Raji (cell line): ENCODE data around the gene SESN1.

ENCODE experiments used
- POLR2A ChIP-seq: IDR thresholded peaks from 2 replicates; pipeline ENCODE4 v1.6.1; 2011; ENCODE audit warnings: low read depth, low read length, control low read depth; ENCODE audit not compliant: insufficient read depth

SESN1 gene

GRCh38 chr6:108968325-108969316, 126.0 kb downstream of the SESN1 start:
- no peak for TF ChIP-seq POLR2A

GRCh38 chr6:108966855-108967755, 127.5 kb downstream of the SESN1 start:
- no peak for TF ChIP-seq POLR2A

DNA sequence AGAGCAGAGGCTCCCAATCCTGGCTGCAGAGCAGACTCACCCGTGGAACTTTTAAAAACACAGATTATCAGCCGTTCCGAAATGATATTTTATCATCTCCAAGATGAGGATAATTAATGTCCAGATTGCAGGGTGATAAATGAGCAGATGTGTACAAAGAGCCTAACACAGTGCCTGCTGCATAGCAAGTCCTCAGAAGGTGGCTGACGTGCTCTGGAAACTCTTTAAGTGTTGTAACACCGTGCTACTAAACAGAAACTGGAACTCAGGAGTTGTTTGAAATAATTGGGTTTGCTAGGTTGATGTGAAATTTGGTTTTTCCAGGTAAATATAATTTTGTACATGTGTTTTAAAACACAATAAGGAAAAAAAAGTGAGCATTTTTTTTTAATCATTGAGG, 128.4 kb downstream of the SESN1 start:
- TF ChIP-seq POLR2A: no peak

GRCh38 chr6:108961985-108962384, 132.7 kb downstream of the SESN1 start:
- no peak for TF ChIP-seq POLR2A

DNA sequence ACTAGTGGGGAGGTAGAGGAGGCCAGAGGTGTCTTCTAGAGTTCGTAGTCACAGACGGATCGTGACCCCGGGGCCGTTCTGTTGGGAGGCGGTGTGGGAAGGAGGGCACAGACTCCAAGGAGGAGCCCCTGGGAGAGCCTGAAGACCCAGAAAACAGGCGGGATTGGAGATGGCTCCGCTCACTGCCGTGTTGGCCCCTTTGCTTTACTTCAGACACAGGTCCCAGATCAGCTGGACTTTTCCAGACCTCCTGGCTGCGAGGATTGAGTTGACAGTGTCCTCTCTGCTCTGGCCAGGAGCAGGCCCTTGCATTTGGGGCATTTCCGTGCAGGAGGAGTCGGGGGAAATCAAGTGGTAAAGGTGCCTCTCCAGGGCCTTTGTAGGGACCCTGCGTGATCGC, 133.6 kb downstream of the SESN1 start:
- no peak for TF ChIP-seq POLR2A

- no peak for TF ChIP-seq POLR2A
Observed at GRCh38 chr6:108960601-108961000, 134.0 kb downstream of the SESN1 start.

DNA sequence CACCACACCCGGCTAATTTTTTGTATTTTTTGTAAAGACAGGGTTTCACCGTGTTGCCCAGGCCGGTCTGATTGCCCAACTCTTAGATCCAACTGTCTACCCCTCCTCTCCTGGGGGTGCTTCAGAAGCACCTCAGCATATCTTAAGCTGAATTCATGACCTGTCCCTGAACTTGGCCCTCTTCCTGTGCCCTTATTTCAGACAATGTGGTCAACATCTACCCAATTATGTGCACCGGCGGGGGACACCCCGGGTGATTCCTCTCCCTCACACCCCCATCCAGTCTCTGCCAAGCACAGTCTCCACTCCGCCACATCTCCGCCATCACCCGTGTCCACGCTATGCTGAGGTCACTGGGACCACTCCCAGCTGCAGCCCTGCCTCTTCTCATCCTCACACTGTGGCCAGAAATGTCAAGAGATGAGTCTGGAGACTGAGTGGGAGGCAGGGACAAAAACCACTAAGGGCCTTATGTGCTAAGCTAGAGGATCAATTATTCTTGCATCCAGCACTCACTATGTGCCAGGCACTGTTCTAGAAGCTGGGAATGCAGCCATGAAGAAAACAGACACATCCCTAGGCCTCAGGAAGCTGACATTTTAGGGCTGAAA, 134.6 kb downstream of the SESN1 start:
- no peak for TF ChIP-seq POLR2A

DNA sequence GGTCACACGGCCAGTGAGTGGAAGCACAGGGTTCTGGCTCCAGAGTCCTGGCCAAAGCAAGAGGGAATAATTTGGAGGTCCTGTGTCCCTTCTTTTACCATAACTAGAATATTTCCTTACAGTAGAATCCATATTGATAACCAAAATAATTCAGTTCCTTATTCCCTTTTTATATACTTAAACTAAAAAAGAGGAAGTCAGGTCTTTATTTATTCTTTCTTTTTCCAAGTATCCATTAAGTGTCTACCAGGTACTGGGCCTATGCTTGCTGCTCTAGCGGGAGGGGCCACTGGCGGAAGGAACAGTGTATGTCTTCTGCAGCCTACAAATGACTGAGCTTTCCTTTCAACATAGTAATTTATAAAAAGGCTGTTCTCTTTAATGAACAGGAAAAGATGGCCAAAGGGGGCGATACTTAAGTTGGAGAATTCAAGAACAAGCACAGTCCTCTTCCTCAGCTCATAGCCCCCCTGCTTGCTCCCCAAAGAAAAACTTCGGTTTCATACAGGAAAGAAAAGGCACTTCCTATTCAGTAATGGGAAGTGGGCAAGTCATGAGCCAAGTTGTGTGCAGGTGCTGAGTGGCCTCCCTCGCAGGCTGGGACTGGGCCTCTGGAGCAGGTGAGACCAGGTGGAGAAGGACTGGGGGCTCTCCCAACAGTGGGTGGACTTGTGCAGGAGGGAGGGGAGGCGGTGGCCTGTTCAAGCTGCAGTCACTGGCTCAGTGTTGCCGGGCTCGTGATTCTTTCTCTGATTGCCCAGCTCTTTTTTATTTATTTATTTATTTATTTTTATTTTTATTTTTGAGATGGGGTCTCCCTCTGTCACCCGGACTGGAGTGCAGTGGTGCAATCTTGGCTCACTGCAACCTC, 135.5 kb downstream of the SESN1 start:
- no peak for TF ChIP-seq POLR2A

- TF ChIP-seq POLR2A: no peak
Observed at GRCh38 chr6:108957221-108957620, 137.4 kb downstream of the SESN1 start.

DNA sequence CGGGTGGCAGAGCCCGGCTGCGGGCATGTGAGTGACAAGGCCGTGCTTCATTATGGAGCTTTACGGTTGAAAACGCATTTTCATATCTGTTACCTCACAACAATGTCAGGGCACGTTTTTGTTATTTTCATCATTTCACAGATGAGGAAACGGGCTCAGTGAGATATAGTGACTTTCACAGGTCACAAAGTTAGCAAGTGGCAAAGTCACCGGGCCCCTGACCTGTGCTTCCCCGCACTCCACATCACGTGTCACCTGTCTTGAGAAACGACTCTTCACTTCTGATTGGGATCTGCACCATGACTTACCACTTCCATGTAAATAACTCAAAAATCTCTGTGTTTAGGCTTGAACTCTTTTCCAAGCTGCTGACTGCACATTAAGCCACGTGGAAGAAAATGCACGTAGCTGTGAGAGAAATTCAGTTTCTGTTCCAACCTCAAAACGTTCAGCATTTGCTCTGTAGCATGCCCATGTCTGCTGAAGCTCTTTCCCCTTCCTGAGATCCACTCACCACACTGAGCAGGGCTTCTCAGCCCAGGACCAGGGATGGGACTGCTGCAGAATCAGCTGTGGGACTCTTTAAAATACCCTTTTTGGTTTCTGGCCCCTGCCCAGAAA, 139.2 kb downstream of the SESN1 start:
- TF ChIP-seq POLR2A: no peak

DNA sequence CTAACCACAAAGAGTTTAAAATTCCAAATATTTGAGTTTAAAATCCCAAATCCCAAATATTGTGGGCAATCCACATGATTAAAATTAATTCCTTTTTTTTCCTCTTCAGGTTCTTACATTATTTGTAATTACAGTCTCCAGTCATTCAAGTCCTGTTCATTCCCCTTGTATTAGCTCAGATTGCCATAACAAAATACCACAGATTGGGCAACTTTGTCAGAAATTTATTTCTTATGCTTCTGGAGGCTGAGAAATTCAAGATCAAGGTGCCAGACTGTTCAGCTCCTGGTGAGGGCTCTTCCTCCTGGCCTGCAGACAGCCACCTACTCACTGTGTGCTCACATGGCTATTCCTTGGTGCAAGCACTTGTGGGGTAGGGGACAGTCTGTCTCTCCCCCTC, 141.0 kb downstream of the SESN1 start:
- no peak for TF ChIP-seq POLR2A

DNA sequence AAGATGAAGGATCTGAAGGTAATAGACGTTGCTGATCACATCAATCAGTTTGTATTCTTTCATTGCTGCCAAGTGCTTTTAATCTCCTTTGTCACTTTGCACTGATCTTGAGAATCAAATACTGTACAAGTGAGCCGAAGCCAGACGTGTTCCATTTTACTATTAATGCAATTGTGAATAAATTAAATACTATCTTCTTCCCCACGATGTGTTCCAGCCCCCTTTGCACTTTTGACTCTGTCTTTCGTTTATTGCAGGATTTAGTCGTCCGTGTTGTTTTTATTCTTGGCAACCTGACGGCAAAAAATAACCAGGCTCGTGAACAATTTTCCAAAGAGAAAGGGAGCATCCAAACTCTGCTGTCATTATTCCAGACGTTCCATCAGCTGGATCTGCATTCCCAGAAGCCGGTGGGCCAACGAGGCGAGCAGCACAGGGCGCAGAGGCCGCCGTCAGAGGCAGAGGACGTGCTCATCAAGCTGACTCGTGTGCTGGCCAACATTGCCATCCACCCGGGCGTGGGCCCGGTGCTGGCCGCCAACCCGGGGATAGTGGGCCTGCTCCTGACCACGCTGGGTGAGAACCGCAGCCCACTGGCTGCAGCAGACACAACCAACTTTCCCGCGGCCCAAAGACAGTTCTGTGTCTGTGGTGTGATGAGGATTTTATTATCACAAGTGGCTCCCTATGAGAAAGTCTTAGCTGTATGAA, 141.7 kb downstream of the SESN1 start:
- TF ChIP-seq POLR2A: no peak

DNA sequence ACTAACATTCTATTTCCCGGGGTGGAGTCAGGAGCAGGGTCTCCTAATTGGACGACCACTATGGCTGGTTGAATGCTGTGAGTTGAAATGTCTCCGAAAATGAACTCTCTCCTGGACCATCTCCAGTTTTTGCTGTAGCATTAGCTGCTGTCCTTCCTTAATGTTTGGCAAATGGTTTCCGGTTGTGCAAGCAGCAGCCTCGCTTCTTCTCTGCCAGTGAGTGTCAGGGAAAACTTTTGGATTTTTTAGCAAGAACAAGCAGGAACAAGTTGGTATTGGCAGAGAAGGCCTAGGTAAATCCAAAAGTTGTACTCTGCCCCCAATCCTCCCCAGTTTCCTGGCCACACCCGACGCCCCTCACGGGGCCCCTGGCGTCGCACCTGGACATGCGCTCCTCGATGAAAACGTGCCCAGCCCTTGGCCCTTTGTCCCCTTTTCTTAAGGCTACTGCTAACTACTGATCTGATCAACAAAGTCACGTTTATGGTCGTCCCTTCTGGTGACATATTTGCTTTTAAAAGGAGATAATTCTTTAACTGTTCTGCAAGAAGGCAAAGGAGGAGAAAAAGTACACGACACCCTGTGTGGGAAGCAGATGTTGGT, 143.2 kb downstream of the SESN1 start:
- no peak for TF ChIP-seq POLR2A
